ENCODE results near the gene MDFI. TPM values are rescaled to one million over a fixed set of nuclear protein-coding genes. Genes with fewer than 3 reads are reported as not detected.

The MDFI gene
- polyA plus RNA-seq, 1 experiment: 0.19 TPM

DNA sequence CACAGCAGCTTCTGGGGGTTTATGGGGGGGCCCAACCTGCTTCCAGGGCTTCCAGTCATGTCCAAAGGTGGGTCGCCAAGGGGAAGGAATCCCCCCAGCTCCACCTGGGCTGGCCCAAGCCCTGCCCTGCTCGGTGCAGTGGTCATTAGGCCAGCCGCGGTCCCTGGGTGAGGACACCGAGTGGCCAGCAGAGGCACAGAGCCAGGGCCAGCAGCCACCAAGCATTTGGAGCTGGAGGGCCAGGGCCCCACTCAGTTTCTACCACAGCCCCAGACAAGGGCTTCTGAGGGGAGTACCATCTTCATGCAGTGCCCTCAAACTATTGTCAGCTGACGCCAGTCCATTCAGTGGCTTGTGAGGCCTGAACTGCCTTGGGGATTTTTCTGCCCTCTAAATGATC is 57.6 kb downstream of the MDFI start:
- Histone ChIP-seq H3K4me3 (ENCODE audit: low read depth, low read length) (no peak overlapping the region), H3K9me3 (ENCODE audit: control insufficient read depth, insufficient read depth, low read length) (no peaks in the 10 kb centered on the region), H3K27me3 (ENCODE audit: control insufficient read depth, insufficient read depth, low read length) (no peaks in the 10 kb centered on the region), H3K27ac (ENCODE audit: low read depth, low read length) (no peak overlapping the region)
- DNase-seq (ENCODE audit: low read depth, low spot score): no peak
- ChIA-PET POLR2A (interaction anchor here (1.4 kb wide), 1 partner anchor 39 kb away, joined by 4 read pairs; no protein-coding TSS in a partner anchor), CTCF (interaction anchor here (0.5 to 5.8 kb wide), 5 partner anchors 10 to 284 kb away, joined by 3 to 50 read pairs (median 5); no protein-coding TSS in a partner anchor)
- TF ChIP-seq CTCF (IDR thresholded peaks at IDR 0.05; ENCODE audit: low read depth, low read length): no peak

- POLR2A ChIA-PET: no interaction called here
- no peaks in the 10 kb centered on the region for H3K9me3 ChIP-seq (ENCODE audit: control insufficient read depth, insufficient read depth, low read length)
- no peak overlapping the region for H3K4me3 ChIP-seq (ENCODE audit: low read depth, low read length)
- CTCF ChIA-PET: interaction anchor here (4.0 to 5.8 kb wide), 2 partner anchors 9 to 12 kb away, joined by 31 to 50 read pairs; no protein-coding TSS in a partner anchor
- TF ChIP-seq CTCF (IDR thresholded peaks at IDR 0.05; ENCODE audit: low read depth, low read length): no peak
- H3K27me3 ChIP-seq (ENCODE audit: control insufficient read depth, insufficient read depth, low read length): no peaks in the 10 kb centered on the region
- DNase-seq (ENCODE audit: low read depth, low spot score): no peak
- no peak overlapping the region for H3K27ac ChIP-seq (ENCODE audit: low read depth, low read length)
These were observed 58.5 kb downstream of the MDFI start for GRCh38 chr6:41696788-41697187.

- DNase-seq (ENCODE audit: low read depth, low spot score): peak; percentile 89
- peak overlapping the region; percentile 18 for H3K4me3 ChIP-seq (ENCODE audit: low read depth, low read length)
- no peaks in the 10 kb centered on the region for H3K9me3 ChIP-seq (ENCODE audit: control insufficient read depth, insufficient read depth, low read length)
- POLR2A ChIA-PET: interaction anchor here (0.7 to 1.6 kb wide), 4 partner anchors 9 to 378 kb away, joined by 3 to 10 read pairs (median 4); no protein-coding TSS in a partner anchor
- CTCF ChIA-PET: interaction anchor here (1.0 to 4.0 kb wide), 3 partner anchors 8 to 36 kb away, joined by 5 to 31 read pairs (median 5); no protein-coding TSS in a partner anchor
- no peaks in the 10 kb centered on the region for H3K27me3 ChIP-seq (ENCODE audit: control insufficient read depth, insufficient read depth, low read length)
- peak overlapping the region; percentile 99 for H3K27ac ChIP-seq (ENCODE audit: low read depth, low read length)
- TF ChIP-seq CTCF (IDR thresholded peaks at IDR 0.05; ENCODE audit: low read depth, low read length): no peak
These were observed 59.9 kb downstream of the MDFI start for GRCh38 chr6:41697861-41698781.

DNA sequence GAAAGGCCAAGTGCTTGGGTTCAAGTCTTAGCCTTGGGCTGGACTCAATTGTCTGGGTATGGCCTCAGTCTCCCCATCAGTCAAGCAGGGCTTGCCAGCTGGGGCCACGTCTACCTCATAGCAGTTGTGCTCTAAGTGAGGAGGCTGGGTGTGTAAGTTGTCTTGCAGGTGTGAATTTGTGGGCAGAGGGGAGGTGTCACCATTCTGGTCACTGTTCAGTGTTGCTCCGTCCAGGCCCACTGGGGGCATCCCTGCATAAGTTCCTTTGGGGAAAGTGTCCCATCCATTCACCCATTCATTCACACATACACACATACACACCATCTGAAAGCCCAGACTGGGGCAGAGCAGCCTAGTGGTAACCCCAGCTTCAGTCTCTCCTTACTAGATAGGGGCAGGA is 60.8 kb downstream of the MDFI start:
- POLR2A ChIA-PET: interaction anchor here (0.7 to 1.6 kb wide), 4 partner anchors 8 to 378 kb away, joined by 3 to 10 read pairs (median 4); no protein-coding TSS in a partner anchor
- no peaks in the 10 kb centered on the region for H3K27me3 ChIP-seq (ENCODE audit: control insufficient read depth, insufficient read depth, low read length)
- DNase-seq (ENCODE audit: low read depth, low spot score): no peak
- CTCF ChIA-PET: interaction anchor here (1.0 to 2.1 kb wide), 3 partner anchors 16 to 331 kb away, joined by 4 to 12 read pairs (median 5); no protein-coding TSS in a partner anchor
- no peaks in the 10 kb centered on the region for H3K9me3 ChIP-seq (ENCODE audit: control insufficient read depth, insufficient read depth, low read length)
- no peak overlapping the region; the same call in 1 of the 2 replicates for H3K4me3 ChIP-seq (ENCODE audit: low read depth, low read length)
- no peak for TF ChIP-seq CTCF (IDR thresholded peaks at IDR 0.05; ENCODE audit: low read depth, low read length)
- H3K27ac ChIP-seq (ENCODE audit: low read depth, low read length): peak overlapping the region; percentile 99

Data from AG04450 (cell line).